HG03354 (cell line): Measurements from ENCODE around the gene TNIP1.
A peak's percentile ranks its signal among the peaks of the same experiment; 100 is the strongest.

Source experiments
- ATAC-seq: cut with Tn5 transposase; IDR thresholded peaks from one replicate; pipeline ENCODE4 v1.9.1; 2021; ENCODE audit warnings: mild to moderate bottlenecking; ENCODE audit not compliant: unreplicated experiment, poor library complexity, severe bottlenecking

TNIP1 gene

DNA sequence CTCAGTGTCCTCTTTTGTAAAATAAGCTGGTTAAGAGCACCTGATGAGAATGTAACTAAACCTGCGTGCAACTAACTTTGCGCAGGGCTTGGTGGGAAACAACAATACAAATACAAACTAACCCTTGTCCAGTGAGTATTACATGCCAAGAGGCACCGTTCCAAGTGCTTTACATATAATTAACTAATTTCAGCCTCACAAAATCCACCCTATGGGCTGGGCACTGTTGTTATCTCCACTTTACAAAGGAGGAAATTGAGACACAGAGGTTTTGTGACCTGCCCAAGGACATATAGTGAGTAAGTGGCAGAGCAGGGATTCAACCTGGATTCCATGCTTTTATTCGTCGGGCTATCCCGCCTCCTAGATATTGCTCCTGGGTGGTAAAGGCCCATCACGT, 26.2 kb upstream of the TNIP1 start:
- no peak for ATAC-seq

DNA sequence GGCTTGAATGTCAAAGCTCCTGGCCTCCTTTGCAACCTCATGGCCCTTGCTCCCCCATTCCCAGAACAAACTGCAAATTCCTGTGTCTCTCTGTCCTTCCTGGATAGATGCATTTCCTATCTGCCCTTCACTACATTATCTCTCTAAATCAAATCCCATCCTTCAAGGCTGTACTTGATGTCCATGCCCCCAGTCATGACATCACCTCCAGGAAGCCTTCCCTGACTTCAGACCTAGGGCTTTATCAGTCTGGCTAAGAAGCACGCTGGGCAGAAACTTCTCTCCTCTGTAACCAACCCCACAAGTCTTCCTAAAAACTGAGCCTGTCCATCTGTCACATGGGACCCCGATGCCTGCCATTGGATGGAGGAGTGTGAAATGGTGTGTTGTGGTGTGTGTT, 25.7 kb upstream of the TNIP1 start:
- ATAC-seq: no peak

DNA sequence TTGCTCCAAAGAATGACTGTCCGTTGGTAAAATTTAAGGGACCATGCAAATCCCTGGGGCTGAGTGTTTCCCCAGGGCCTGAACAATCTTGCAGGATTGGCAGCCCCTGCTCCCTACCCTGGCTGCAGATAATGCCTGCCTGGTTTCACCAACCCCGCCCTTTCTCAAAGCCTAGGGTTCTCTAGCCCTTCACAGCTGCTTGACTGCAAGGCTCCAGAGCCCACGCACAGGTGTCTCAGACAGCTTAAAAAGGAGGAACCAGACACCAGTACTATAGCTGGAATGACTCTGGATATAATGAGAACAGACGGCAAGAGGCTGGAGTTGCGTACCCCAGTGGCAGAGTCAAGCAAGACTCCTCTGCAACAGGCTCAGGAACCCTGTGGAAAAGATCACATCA, 25.2 kb upstream of the TNIP1 start:
- no peak for ATAC-seq

DNA sequence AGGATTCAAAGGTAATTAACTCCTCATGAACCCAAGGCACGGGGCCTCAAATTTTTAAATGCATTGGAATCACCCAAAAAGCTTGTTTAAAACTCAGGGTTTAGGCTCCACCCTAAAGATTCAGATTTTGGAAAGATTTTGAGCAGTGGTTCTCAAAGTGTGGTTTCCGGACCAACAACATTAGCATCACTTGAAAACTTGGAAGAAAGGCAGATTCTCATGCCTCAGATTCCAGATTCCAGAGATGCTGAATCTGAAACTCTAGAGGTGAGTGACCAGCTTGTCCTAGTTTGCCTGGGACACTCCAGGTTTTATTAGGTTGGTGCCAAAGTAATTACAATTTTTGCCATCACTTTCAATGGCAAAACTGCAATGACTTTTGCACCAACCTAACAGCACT, 24.7 kb upstream of the TNIP1 start:
- no peak for ATAC-seq

DNA sequence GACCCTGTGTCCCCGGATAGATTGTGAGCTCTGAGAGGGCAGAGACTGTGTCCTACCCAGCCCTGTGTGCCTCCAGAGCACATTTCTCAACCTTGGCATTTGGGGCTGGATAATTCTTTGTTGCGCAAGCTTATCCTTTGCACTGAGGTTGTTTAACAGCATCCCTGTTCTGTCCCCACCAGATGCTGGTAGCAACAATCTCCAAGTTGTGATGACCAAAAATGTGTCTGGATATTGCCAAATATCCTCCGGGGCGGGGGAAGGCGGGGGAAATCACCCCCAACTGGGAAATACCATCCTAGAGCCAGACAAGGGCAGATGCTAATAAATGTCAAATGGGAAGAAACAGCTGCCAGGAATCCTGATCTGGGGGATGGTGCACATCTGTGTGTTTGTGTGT, 24.0 kb upstream of the TNIP1 start:
- ATAC-seq: no peak

DNA sequence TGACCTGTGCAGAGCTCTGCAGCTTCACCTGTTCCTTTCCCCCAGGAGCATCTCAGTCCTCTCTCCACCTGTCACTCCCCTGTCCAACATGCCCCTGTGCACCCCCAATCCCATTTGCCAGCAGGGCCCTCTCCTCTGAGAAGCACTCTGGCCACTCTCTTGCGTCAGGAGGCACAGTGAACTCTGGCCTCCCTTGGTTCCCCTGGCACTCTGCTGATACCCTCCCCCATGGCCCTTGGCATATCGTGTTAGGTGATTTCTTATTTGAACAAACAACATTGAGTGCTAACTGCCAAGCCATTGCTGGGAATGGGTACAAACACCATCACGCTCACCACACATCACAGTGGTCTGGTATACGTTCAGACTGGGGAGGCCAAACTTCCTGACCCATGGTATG, 20.9 kb upstream of the TNIP1 start:
- no peak for ATAC-seq

DNA sequence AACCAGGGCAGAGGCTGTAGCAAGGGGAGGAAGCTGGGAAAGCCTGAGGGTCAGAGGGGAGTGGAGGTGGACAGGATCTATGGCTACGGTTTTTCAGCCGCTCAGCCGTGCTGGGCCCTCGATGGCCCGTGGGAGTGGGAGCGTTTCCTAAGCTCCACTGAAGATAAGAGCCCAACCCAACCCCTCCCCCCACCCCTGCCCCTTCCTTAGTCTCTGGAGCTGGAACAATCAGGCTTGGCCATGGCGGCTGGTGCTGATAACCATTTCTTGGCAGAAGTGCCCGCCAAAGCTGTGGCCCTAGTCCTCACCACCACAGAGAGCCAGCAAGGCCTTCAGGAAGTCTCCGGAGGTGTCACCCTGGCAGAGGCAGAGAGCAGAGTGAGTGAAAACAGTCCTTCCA, 20.3 kb upstream of the TNIP1 start:
- ATAC-seq: no peak

DNA sequence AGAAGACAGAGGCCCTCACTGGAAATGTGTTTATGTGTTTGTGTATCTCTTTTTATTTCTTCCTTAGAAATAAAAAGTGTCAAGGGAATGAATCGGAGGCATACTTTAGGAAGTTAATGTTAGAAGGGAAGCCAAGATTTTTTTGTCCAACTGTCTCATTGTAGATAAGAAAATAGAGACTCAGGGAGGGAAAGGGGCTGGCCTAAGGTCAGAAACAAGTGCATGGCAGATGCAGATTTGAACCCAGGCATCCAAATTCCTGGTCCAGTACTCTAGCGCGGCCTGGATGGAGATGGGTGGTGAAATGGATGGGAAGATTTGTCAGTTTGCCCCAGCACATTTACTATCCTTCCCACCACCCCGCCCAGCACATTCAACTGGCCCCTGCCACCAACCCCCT, 19.8 kb upstream of the TNIP1 start:
- no peak for ATAC-seq

DNA sequence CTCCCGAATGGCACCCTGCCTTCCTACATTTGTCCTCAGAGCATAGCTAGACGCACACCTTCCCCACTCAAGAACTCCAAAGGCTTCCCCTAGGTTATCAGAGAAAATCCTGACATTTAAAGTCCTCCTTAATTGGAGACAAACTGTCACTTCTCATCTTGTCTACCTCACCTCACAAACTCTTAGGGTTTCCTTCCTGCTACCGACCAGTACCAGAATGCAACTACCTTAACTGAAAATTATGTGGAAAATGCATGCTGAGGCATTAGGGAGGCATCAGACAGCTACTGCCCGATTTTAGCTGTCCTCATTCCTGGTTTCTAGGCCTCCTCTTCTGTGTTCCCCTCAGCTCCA, 17.9 kb upstream of the TNIP1 start:
- ATAC-seq: no peak

DNA sequence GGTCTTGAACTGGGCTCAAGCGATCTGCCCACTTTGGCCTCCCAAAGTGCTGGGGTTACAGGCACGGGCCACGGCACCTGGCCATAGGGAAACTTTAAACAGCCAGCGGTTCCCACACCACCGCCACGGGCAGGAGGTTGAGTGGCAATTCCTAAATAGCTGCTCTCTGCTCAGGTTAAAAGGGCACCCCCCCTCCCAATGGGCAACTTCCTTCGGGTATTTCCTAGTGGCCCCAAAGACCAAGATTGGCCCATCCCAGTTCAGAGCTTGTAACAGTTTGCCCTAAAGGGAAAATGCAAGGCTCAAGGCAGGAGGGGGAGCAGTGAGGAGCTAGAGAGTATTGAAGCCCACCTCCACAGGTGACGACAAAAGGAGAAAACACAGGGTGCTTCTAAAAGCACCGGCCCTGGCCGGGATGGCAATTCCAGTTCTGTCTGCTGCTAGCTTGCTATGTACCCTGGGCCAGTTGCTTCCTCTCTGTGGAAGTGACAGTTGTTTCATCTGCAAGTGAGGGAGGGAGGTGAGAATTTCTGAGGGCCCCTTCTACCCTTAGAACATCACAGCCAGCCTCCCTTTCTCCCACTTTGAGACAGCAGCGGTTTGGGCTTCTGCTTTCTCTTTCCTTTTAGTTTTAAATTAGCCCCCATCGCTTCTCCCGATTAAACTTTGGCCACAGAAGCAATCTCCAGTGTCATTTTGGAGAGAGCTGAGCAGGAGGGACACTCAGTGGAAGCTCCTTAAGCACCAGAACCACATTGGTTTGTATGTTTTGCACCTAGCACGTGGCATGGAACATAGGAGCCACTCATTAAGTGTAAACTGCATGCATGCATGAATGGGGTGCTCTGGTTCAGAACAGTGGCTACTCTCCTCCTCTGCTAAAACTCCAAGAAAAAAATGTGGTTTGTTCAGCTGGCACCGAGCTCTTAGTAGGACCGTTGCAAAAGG, 17.3 kb upstream of the TNIP1 start:
- ATAC-seq: peak; percentile 36

DNA sequence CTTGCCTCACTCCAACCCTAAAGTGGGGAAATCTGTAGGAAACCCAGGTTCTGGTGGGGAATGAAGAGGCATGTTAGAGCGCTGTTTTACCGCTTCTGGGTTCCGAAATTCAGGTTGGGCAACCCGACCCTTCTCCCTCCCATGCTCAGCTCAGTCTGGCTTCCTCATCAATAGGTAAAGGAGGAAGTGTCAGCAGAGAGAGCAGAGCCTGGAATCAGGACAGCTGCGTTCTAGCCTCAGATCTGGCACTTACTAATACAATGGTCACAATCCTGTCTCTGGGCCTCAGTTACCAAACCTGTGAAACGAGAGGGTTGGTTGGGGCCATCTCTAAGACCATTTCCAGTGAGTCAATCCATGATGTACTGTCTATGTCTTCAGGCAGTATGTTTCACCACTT, 16.2 kb upstream of the TNIP1 start:
- ATAC-seq: no peak

DNA sequence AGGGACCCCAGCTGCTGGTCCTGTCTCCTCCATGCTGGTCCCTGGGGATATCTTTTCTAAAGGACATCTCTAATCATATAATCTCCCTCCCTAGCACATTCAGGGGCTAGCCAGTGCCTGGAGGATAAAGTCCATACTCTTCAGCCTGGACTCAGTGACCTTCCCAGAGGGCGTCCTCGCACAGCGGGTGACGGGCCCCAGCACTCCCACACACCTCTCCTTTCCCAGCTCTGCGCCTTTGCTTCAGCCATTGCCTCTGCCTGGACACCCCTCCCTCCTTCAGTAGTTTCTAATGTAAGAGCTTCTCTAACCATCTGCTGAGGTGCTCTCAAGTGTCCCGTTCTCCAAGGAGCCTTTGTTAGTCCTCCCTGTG, 15.2 kb upstream of the TNIP1 start:
- ATAC-seq: no peak

DNA sequence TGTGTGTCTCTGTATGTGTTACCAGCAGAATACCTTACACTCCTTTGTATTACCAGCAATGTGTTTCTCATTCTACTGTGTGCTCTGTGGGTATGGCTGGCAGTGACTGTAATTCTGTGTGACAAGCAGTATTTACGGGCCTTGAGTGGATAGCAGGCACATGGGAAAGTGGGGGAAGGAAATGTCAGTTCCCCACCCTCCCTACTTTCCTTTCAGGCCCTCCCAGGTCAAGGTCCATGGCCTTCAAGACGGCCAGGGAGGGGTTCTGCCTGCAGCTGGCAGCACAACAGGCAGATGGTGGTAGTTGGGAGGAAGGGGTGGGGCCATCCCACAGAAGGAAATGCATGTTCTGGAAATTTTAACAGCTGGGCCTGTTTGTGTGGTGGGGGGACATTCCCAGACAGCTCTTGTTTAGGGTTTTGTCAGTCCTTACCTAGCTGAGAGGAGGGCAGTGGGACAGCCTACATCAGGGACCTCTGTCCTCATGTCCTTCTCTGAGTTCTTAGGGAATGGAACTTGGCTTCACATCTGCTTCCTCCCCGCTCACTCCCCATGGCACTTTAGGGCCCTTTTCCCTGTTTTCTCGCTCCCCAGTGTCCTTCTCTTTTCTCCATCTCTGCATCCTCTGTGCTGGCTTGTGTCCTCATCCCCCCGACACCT, 14.6 kb upstream of the TNIP1 start:
- ATAC-seq: no peak

DNA sequence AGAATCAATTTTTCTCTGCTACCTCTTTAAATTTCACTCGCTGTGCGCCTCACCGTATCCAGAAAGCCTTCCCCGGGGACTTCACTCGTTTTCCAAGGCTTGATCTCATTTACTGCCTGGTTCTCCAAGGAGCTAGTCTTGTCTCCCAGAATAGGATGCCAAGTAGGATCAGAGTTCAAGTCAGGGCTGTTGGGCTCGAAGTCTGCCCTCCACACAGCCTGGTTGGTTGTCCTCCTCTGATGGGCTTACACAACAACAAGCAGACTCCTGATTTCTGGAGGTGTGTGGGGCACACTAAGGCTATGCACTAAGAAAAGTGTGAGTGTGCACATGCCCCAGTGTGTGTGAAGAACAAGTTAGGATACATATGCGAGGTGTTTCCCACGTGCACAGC, 14.0 kb upstream of the TNIP1 start:
- ATAC-seq: no peak

DNA sequence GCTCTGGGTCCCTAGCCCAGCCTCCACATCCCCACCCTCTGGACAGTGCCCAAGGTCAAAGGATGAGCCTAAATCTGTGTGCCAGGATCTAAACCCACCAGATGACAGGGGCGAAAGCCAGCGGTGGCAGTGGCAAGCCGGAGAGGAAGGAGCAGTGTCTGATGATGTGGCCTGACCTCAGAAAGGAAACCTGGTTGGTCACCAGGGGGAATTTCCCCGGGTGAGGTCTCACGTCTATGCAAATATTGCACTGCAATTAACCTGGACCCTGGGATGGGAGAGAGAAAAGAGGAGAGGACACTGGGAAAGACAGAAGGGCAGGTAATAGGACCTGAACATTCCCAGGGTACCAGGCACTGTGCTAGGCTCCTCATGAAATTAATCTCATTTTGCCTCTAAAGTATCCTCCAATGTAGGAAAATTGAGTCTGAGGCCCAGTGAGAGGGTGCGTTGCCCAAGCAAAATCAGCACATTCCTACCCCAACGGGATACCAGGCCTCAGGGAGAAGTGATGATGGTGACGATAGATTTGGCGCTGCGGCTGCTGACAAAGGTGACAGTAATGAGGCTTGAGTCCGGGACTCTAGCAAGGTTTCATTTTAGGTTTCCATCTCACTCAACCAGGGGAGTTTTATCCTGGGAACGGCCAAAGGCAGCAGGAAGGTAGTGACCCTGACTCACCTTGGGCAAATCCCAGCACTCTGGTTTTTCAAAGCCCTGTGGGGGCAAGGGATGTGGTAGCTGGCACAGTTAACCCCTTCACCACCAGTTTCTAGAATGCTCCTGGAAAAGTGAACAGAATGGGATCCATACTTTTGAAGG, 13.4 kb upstream of the TNIP1 start:
- peak; percentile 80 for ATAC-seq

DNA sequence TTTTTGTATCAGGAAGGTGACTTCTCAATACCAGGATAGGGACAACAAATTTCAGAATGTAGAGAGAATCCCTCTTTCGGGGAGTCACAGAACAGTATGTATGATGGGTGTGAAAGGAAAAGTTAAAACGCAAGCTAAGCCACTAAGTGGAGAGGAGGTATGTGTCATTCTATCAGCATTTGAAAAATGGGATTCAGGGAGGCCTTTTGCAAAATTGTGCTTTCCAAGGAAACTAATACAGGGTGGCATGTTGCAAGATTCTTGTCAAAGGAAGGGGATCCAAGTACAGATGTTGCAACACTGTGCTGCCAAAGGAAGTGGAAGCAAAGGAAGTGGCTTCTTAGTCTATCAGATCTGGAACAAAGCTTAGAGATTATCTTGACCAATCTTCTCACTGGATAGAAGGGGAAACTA, 12.6 kb upstream of the TNIP1 start:
- ATAC-seq: peak; percentile 25

DNA sequence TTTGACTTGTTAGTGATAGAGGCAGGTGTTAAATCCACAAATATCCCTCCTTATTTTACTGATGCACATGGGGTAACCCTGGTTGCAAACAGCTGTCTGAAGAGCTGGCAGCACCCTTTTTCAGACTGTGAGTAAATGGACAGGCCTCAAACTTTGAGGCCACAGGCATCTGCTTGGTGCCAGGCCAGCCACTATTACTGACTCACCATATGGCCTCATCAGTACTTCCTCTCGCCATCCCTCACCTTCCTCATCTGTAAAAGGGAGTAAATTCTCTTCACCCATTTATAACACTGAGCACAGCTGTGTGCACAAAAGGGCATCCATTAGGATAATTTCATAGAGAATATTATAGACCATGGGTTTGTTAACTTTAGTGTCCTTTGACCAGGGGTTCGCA, 11.9 kb upstream of the TNIP1 start:
- ATAC-seq: no peak

DNA sequence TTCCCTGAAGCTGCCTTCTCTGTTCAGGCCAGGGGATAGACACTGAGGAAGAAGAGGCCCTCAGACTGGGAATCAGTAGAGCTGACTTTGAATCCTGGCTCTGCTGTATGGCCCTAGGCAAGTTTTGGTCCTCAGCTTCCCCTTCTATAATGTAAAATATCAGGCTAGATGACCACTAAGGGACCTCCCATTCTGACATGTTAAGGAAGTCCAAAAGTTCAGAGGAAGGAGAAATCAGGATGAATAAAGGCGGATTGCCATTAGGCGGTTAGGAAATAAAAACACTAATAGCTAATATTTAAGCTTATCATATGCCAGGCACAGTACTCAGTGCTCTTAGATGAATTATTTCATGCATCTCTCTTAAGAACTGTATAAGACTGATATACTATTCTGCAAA, 8.9 kb upstream of the TNIP1 start:
- ATAC-seq: no peak

DNA sequence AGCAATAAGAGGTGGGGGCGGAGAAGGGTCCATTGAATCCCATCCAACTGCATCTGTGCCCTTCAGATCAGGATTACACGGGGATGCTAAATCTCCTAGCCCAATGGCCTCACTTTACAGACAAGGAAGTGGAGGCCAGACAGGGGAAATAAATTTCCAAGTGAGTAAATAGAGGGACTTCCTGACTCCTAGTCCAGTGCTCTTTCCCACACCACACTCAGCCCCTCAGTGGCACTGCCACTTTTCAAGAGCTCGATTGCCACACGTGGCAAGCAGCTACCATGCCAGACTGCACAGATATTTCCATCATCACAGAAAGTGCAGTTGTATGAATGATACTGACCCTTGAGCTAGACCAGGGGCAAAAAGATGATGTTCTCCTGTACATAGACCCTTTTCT, 8.2 kb upstream of the TNIP1 start:
- ATAC-seq: no peak

DNA sequence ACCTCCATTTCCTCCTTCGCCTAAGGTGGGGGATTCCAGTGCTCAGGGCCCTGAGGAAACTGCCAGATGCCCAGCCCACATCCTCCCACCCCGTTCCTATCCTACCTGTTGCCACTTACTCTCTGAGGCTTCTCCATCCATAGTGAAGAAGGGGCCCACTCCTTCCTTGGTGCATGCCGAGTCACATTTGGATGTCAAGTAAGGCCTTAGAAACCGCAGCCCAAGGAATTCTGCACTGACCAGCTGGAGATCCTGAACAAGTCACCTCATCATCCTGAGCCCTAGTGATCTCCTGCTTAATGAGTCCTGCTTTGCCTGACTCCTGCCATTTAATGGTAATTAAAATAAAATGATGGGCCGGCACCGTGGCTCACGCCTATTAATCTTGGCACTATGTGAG, 6.7 kb upstream of the TNIP1 start:
- no peak for ATAC-seq

DNA sequence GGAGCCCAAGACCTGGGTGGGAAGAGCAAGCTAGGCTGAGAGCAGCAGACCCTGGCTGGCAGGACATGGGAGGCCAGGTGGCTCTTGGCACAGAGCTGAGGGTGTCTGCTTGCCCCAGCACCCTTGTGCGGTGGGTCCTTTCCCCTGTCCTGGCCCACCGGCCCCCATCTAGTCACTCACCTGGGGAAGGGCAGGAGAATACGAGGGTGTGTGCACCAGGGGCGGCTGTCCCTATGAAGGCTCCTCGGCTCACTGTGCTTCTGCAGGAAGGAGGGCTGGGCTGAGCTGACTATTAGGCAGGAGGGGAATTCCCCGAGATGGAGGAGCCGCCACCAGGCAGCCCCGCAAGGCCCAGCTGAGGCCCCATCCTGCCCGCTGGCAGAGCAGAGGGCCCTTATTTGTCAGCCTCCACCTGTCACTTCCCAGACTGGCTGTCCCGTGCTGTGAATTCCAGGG, 6.1 kb upstream of the TNIP1 start:
- ATAC-seq: peak; percentile 72
